ENCODE data around the gene BACH2. TPM values are rescaled to one million over a fixed set of nuclear protein-coding genes. Genes with fewer than 3 reads are reported as not detected.

The BACH2 gene
- total and polyA plus RNA-seq, 2 of the 8 experiments (the other 6 are each of a cell fraction or from before 2014, with no cell fraction given), result 1.9 to 5.9 TPM

GRCh38 chr6:89975366-89975765 lies 321.3 kb downstream of the BACH2 start (continued):
- TF ChIP-seq CHD7 (IDR thresholded peaks at IDR 0.05; ENCODE audit: insufficient replicate concordance, low read length), result no peak
- no peak for TF ChIP-seq E2F6 (IDR thresholded peaks at IDR 0.05)
- no peak for TF ChIP-seq CHD2 (IDR thresholded peaks at IDR 0.05; ENCODE audit: low read length)
- TF ChIP-seq RXRA (IDR thresholded peaks at IDR 0.05; ENCODE audit: insufficient read depth, low read depth, low read length), result no peak
